ENCODE results near the gene NFILZ. TPM values are rescaled to one million over a fixed set of nuclear protein-coding genes. Genes with fewer than 3 reads are reported as not detected.

The NFILZ gene
- total and polyA plus RNA-seq, 2 of the 8 experiments (the other 6 are each of a cell fraction or from before 2014, with no cell fraction given), result not detected

DNA sequence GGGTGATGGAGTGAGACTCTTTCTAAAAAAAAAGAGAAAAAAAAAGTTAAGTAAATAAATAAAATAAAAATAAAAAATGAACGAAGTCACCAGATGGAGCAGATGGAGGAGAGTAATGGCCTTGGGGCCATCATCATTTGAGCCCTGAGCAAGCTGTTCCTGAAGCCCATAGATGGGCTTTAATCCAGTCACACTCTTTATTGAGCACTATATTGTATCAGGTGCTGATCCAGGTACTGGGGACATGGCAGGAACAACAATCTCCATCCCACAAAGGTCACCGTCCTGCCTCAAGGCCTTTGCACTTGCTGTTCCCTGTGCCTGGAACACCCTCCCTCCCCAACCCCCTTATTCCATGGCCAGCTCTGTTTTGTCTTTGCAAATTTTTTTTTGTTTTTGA, 16.0 kb upstream of the NFILZ start (continued):
- TF ChIP-seq SAP30 (IDR thresholded peaks at IDR 0.05; ENCODE audit: insufficient read depth, insufficient replicate concordance, low read length) (no peak), RAD21 (IDR thresholded peaks at IDR 0.05 in 1 of 2, conservative IDR thresholded peaks at IDR 0.05 in 1 of 2; ENCODE audit: low read depth in 2 of 2, low read length in 2 of 2) (no peak)

Measured in H1 (cell line).